ENCODE data around the gene MOB1B.
"Not testable (repeated sequence)": the region's sequence is repeated elsewhere in the genome, so short reads cannot be mapped to it uniquely, and the experiment has no call there.

The MOB1B gene

DNA sequence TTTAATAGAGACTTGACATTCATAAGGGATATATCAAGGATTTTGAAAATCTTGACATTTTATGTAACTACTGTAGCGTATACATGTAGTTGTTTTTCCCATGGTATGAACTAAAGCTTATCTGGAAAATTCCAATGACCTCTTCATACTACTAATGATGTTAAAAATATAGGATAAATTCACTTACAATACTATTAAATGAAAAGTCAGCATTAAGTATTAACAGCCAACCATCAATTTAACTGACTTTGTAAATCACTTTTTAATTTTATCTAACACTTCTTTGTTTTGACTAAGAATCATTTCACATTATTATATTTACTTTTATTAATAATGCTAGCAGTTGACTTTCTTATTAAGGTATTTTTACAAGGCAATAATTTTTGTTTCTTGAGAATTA lies 125.4 kb downstream of the MOB1B start:
- no peak for DNase-seq
- Histone ChIP-seq H3K36me3 (ENCODE audit: control insufficient read depth in 4 of 4, insufficient read depth in 4 of 4, low read length in 3 of 4) (peaks cover 22 to 81% (median 46%) of the 10 kb centered on the region in 4 experiments), H3K27me3 (replicated peaks in 2 of 5; ENCODE audit: control insufficient read depth in 4 of 5, insufficient read depth in 5 of 5, low read length in 4 of 5) (no peaks in the 10 kb centered on the region), H3K9me3 (ENCODE audit: control extremely low read depth in 1 of 5, control insufficient read depth in 4 of 5, insufficient read depth in 2 of 5, low read depth in 1 of 5, low read length in 4 of 5) (no peaks in the 10 kb centered on the region), H3K27ac (ENCODE audit: insufficient read depth in 1 of 2, low read depth in 1 of 2, low read length in 2 of 2, poor library complexity in 1 of 2, severe bottlenecking in 2 of 2) (no peak overlapping the region), H3K4me3 (ENCODE audit: control insufficient read depth in 1 of 7, extremely low read depth in 1 of 7, insufficient read depth in 4 of 7, low read depth in 2 of 7, low read length in 6 of 7) (no peak overlapping the region), H3K4me1 (ENCODE audit: control extremely low read depth in 1 of 4, control insufficient read depth in 4 of 4, insufficient read depth in 4 of 4, low read length in 3 of 4) (peaks cover 0 to 1% (median 0%) of the 10 kb centered on the region in 4 experiments)
- POLR2A ChIA-PET = no interaction called here
- WGBS (ENCODE audit: insufficient coverage) = no CpG with 5 or more reads among the region's 1 CpG
- CTCF ChIA-PET = interaction anchor here (0.5 to 1.2 kb wide), 2 partner anchors 18 to 95 kb away, joined by 3 read pairs; no protein-coding TSS in a partner anchor

DNA sequence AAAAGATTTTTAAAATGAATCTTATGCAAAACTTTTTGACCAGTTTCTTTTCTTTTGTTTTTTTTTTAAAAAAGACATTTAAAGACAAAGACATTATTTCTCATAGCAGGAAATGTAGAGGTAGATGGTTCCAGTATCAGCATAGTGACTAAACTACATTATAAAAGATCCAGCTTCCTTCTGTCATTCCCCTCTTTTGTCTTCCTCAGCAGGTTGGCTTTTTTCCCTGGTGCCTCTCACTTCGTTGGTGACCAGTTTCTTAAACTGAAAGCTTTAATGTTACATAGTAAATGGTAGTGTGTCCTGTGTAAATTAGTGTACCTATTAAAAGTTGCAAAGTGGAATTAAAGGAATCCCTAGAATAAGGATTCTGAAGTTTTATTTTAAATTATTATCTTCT lies 127.3 kb downstream of the MOB1B start:
- POLR2A ChIA-PET = interaction anchor here (0.7 kb wide), 1 partner anchor 19 kb away, joined by 4 read pairs; no protein-coding TSS in a partner anchor
- WGBS (ENCODE audit: insufficient coverage) = no CpG with 5 or more reads among the region's 1 CpG
- Histone ChIP-seq H3K4me3 (ENCODE audit: control insufficient read depth in 1 of 7, extremely low read depth in 1 of 7, insufficient read depth in 4 of 7, low read depth in 2 of 7, low read length in 6 of 7) (no peak overlapping the region), H3K27ac (ENCODE audit: insufficient read depth in 1 of 2, low read depth in 1 of 2, low read length in 2 of 2, poor library complexity in 1 of 2, severe bottlenecking in 2 of 2) (no peak overlapping the region), H3K4me1 (ENCODE audit: control extremely low read depth in 1 of 4, control insufficient read depth in 4 of 4, insufficient read depth in 4 of 4, low read length in 3 of 4) (peaks cover 0 to 1% (median 0%) of the 10 kb centered on the region in 4 experiments), H3K9me3 (ENCODE audit: control extremely low read depth in 1 of 5, control insufficient read depth in 4 of 5, insufficient read depth in 2 of 5, low read depth in 1 of 5, low read length in 4 of 5) (no peaks in the 10 kb centered on the region), H3K27me3 (replicated peaks in 2 of 5; ENCODE audit: control insufficient read depth in 4 of 5, insufficient read depth in 5 of 5, low read length in 4 of 5) (no peaks in the 10 kb centered on the region), H3K36me3 (ENCODE audit: control insufficient read depth in 4 of 4, insufficient read depth in 4 of 4, low read length in 3 of 4) (peaks cover 18 to 62% (median 40%) of the 10 kb centered on the region in 4 experiments)
- no peak for DNase-seq
- CTCF ChIA-PET = no interaction called here

DNA sequence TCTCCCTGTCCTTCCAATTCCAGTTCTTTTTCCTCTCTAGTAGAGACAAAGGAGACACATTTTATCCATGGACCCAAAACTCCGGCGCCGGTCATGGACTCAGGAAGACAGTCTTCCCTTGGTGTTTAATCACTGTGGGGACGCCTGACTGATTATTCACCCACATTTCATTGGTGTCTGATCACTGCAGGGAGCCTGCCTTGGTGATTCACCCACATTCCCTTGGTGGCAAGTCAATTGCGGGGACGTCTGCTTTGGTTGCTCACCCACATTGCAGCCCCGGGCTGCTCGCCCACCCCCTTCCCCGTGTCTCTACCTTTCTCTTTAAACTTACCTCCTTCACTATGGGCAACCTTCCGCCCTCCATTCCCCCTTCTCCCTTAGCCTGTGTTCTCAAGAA lies 129.9 kb downstream of the MOB1B start:
- CTCF ChIA-PET = not testable (repeated sequence)

More for the DNA sequence above, 129.9 kb downstream of the MOB1B start:
- H3K27me3 ChIP-seq (replicated peaks in 2 of 5; ENCODE audit: control insufficient read depth in 4 of 5, insufficient read depth in 5 of 5, low read length in 4 of 5); DNase-seq; H3K27ac ChIP-seq (ENCODE audit: insufficient read depth in 1 of 2, low read depth in 1 of 2, low read length in 2 of 2, poor library complexity in 1 of 2, severe bottlenecking in 2 of 2); POLR2A ChIA-PET; H3K4me3 ChIP-seq (ENCODE audit: control insufficient read depth in 1 of 7, extremely low read depth in 1 of 7, insufficient read depth in 4 of 7, low read depth in 2 of 7, low read length in 6 of 7); H3K9me3 ChIP-seq (ENCODE audit: control extremely low read depth in 1 of 5, control insufficient read depth in 4 of 5, insufficient read depth in 2 of 5, low read depth in 1 of 5, low read length in 4 of 5); H3K4me1 ChIP-seq (ENCODE audit: control extremely low read depth in 1 of 4, control insufficient read depth in 4 of 4, insufficient read depth in 4 of 4, low read length in 3 of 4): not testable (repeated sequence)
- 94% methylated on average over 7 of the region's 10 CpGs for WGBS (ENCODE audit: insufficient coverage)
- H3K36me3 ChIP-seq (ENCODE audit: control insufficient read depth in 4 of 4, insufficient read depth in 4 of 4, low read length in 3 of 4) = peaks cover 21 to 60% (median 33%) of the 10 kb centered on the region in 4 experiments
